Stomach (tissue), 4 donors: ENCODE results near the gene RBM47.

Experiments used
- CTCF ChIP-seq, 7 experiments: fragments of 450-650 bp in 4 of 7; fragments of 200-600 bp in 3 of 7; sonication (generic) in 3 of 7; IDR thresholded peaks; one replicate each; pipeline ENCODE4 v1.5.1; 2016 to 2019; ENCODE audit warnings: antibody characterized with exemption in 7 of 7, control low read depth in 2 of 7, mild to moderate bottlenecking in 1 of 7
- EP300 ChIP-seq: sonication (generic); formaldehyde crosslinking; IDR thresholded peaks from one replicate; pipeline ENCODE4 v1.6.1; 2017; ENCODE audit warnings: antibody characterized with exemption

GRCh38 chr4:40418430-40419230 lies 211.0 kb downstream of the RBM47 start:
- TF ChIP-seq CTCF (IDR thresholded peaks at IDR 0.05) (no peak), EP300 (no peak)
